Measurements from ENCODE around the gene ACSF2.
A peak's percentile ranks its signal among the peaks of the same experiment; 100 is the strongest.
"Not testable (repeated sequence)": the region's sequence is repeated elsewhere in the genome, so short reads cannot be mapped to it uniquely, and the experiment has no call there.

The ACSF2 gene

DNA sequence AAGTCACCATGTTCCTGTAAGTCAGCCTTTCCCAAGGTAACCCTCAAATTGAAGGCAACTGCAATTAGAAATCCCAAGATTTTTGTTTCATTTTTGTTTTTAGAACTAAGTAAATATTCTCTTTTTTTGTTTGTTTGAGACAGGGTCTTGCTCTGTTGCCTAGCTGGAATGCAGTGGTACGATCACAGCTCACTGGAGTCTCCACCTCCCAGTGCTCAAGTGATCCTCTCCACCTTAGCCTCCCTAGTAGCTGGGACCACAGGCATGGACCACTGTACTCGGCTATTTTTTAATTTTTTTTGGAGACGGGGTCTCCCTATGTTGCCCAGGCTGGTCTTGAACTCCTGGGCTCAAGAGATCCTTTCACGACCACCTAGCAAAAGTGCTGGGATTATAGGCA is 18.1 kb upstream of the ACSF2 start:
- no peak overlapping the region for H3K4me3 ChIP-seq (ENCODE audit: low read depth, low read length)
- no peaks in the 10 kb centered on the region for H3K4me1 ChIP-seq
- H3K4me2 ChIP-seq (ENCODE audit: low read length), result no peak overlapping the region
- H2AFZ ChIP-seq, result no peak overlapping the region
- H3K27ac ChIP-seq, result no peak overlapping the region
- no peaks in the 10 kb centered on the region for H3K9me3 ChIP-seq (ENCODE audit: control insufficient read depth, low read length)
- H3K79me2 ChIP-seq, result no peaks in the 10 kb centered on the region
- H3K27me3 ChIP-seq (ENCODE audit: control insufficient read depth, insufficient read depth, low read length), result no peaks in the 10 kb centered on the region
- H3K36me3 ChIP-seq (ENCODE audit: control insufficient read depth, insufficient read depth, low read length), result no peaks in the 10 kb centered on the region
- no peak for TF ChIP-seq CTCF (IDR thresholded peaks at IDR 0.05)
- no peak overlapping the region for H3K9ac ChIP-seq

DNA sequence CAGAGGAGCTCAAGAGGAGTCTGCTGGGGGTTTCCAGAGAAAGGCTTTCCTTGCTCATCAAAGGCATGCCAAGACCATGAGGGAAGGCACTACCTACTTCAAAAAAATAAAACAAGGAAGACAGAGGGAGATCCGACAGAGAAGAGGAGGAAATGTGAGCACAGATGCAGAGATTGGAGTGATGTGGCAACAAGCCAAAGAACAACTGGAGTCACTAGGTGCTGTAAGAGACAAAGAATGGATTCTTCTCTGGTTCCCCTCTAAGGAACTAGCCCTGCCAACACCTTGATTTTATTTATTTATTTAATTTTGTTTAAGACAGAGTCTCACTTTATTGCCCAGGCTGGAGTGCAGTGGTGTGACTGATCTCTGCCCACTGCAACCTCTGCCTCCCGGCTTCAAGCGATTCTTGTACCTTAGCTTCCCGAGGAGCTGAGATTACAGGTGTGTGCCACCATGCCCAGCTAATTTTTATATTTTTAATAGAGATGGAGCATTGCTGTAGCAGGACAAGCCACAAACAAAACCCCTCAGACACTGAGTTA is 13.8 kb upstream of the ACSF2 start:
- Histone ChIP-seq H2AFZ (no peak overlapping the region), H3K36me3 (ENCODE audit: control insufficient read depth, insufficient read depth, low read length) (no peaks in the 10 kb centered on the region), H3K4me3 (ENCODE audit: low read depth, low read length) (no peak overlapping the region), H3K27ac (no peak overlapping the region), H3K9me3 (ENCODE audit: control insufficient read depth, low read length) (no peaks in the 10 kb centered on the region), H3K4me2 (ENCODE audit: low read length) (no peak overlapping the region), H3K4me1 (no peaks in the 10 kb centered on the region), H3K9ac (no peak overlapping the region), H3K79me2 (no peaks in the 10 kb centered on the region), H3K27me3 (ENCODE audit: control insufficient read depth, insufficient read depth, low read length) (no peaks in the 10 kb centered on the region)
- no peak for TF ChIP-seq CTCF (IDR thresholded peaks at IDR 0.05)

DNA sequence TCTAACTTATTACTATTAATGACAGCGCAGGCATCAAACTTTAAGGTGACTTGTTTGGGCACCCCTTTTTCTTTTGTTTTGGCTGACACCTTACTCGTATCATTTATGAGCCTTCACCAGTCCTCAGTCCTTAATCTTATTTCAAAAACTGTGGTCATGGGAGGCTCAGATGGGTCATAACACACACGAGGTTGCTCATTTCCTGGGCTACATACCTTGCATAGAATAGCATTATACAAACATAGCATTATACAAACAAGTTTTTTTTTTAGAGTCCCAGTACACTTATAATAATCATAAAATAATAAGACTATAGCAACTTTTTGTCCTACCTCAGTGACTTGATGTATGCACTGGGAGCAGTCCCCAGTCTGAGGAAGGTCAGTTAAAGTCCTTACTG is 11.2 kb upstream of the ACSF2 start:
- Histone ChIP-seq H3K36me3 (ENCODE audit: control insufficient read depth, insufficient read depth, low read length) (no peaks in the 10 kb centered on the region), H3K79me2 (no peaks in the 10 kb centered on the region), H3K4me1 (no peaks in the 10 kb centered on the region), H3K4me2 (ENCODE audit: low read length) (no peak overlapping the region), H3K4me3 (ENCODE audit: low read depth, low read length) (no peak overlapping the region), H3K9me3 (ENCODE audit: control insufficient read depth, low read length) (no peaks in the 10 kb centered on the region), H3K27ac (no peak overlapping the region), H3K27me3 (ENCODE audit: control insufficient read depth, insufficient read depth, low read length) (no peaks in the 10 kb centered on the region), H3K9ac (no peak overlapping the region), H2AFZ (no peak overlapping the region)
- no peak for TF ChIP-seq CTCF (IDR thresholded peaks at IDR 0.05)

GRCh38 chr17:50419577-50419976 is 6.4 kb upstream of the ACSF2 start:
- not testable (repeated sequence) for H3K79me2 ChIP-seq; H3K27me3 ChIP-seq (ENCODE audit: control insufficient read depth, insufficient read depth, low read length); H3K4me3 ChIP-seq (ENCODE audit: low read depth, low read length); H2AFZ ChIP-seq; H3K4me2 ChIP-seq (ENCODE audit: low read length); H3K27ac ChIP-seq; H3K9me3 ChIP-seq (ENCODE audit: control insufficient read depth, low read length); H3K9ac ChIP-seq; H3K4me1 ChIP-seq; H3K36me3 ChIP-seq (ENCODE audit: control insufficient read depth, insufficient read depth, low read length)

GRCh38 chr17:50420419-50421112 is 5.5 kb upstream of the ACSF2 start:
- peak overlapping the region; percentile 63 for H2AFZ ChIP-seq
- H3K27ac ChIP-seq, result no peak overlapping the region
- TF ChIP-seq CTCF (IDR thresholded peaks at IDR 0.05), result no peak
- H3K9ac ChIP-seq, result no peak overlapping the region
- no peaks in the 10 kb centered on the region for H3K9me3 ChIP-seq (ENCODE audit: control insufficient read depth, low read length)
- no peak overlapping the region for H3K4me3 ChIP-seq (ENCODE audit: low read depth, low read length)
- H3K4me2 ChIP-seq (ENCODE audit: low read length), result no peak overlapping the region
- H3K27me3 ChIP-seq (ENCODE audit: control insufficient read depth, insufficient read depth, low read length), result no peaks in the 10 kb centered on the region
- H3K79me2 ChIP-seq, result no peaks in the 10 kb centered on the region
- H3K4me1 ChIP-seq, result peaks cover 5% of the 10 kb centered on the region
- H3K36me3 ChIP-seq (ENCODE audit: control insufficient read depth, insufficient read depth, low read length), result no peaks in the 10 kb centered on the region

All from parathyroid adenoma (tissue), 2 donors.